Measurements from ENCODE around the gene IMMP2L. TPM values are rescaled to one million over a fixed set of nuclear protein-coding genes. Genes with fewer than 3 reads are reported as not detected.

The IMMP2L gene
- total RNA-seq, 1 donor from 2014 or later: 16.7 TPM

GRCh38 chr7:110801502-110801901 is 760.8 kb downstream of the IMMP2L start:
- peak overlapping the region; percentile 6 for H3K27ac Mint-ChIP-seq
- H3K36me3 Mint-ChIP-seq (ENCODE audit: low read depth): peaks cover 3% of the 10 kb centered on the region
- H3K4me1 Mint-ChIP-seq: peaks cover 6% of the 10 kb centered on the region
- H3K9me3 Mint-ChIP-seq: peaks cover 16% of the 10 kb centered on the region
- H3K27me3 Mint-ChIP-seq: no peaks in the 10 kb centered on the region
- DNase-seq: no peak
- intact Hi-C loops (cut with micrococcal nuclease): loop anchor here (5.0 kb wide), 1 partner anchor 291 kb away; the partner anchor contains the start of gene LRRN3
- no peak overlapping the region for H3K4me3 Mint-ChIP-seq

- peaks cover 3% of the 10 kb centered on the region for H3K36me3 Mint-ChIP-seq (ENCODE audit: low read depth)
- H3K27ac Mint-ChIP-seq: peak overlapping the region; percentile 6
- H3K9me3 Mint-ChIP-seq: peaks cover 18% of the 10 kb centered on the region
- no peak overlapping the region for H3K4me3 Mint-ChIP-seq
- no peaks in the 10 kb centered on the region for H3K27me3 Mint-ChIP-seq
- intact Hi-C loops (cut with micrococcal nuclease): loop anchor here (5.0 kb wide), 1 partner anchor 291 kb away; the partner anchor contains the start of gene LRRN3
- DNase-seq: no peak
- H3K4me1 Mint-ChIP-seq: peaks cover 6% of the 10 kb centered on the region
These were observed 761.3 kb downstream of the IMMP2L start for GRCh38 chr7:110800984-110801383.

- Mint-ChIP-seq H3K9me3 (peaks cover 13% of the 10 kb centered on the region), H3K36me3 (ENCODE audit: low read depth) (no peaks in the 10 kb centered on the region), H3K27me3 (no peaks in the 10 kb centered on the region), H3K4me3 (no peak overlapping the region), H3K4me1 (peaks cover 6% of the 10 kb centered on the region), H3K27ac (no peak overlapping the region)
- no peak for DNase-seq
- intact Hi-C loops (cut with micrococcal nuclease): no loop called here
These were observed 764.6 kb downstream of the IMMP2L start for GRCh38 chr7:110797656-110798055.

GRCh38 chr7:110790992-110791391 is 771.3 kb downstream of the IMMP2L start:
- no peaks in the 10 kb centered on the region for H3K36me3 Mint-ChIP-seq (ENCODE audit: low read depth)
- no peak overlapping the region for H3K27ac Mint-ChIP-seq

GRCh38 chr7:110786328-110786965 is 775.8 kb downstream of the IMMP2L start:
- Mint-ChIP-seq H3K4me3 (no peak overlapping the region), H3K4me1 (peaks cover 4% of the 10 kb centered on the region), H3K9me3 (peaks cover 10% of the 10 kb centered on the region), H3K27me3 (peaks cover 9% of the 10 kb centered on the region), H3K36me3 (ENCODE audit: low read depth) (peaks cover 1% of the 10 kb centered on the region), H3K27ac (no peak overlapping the region)
- DNase-seq: no peak
- intact Hi-C loops (cut with micrococcal nuclease): no loop called here

More at GRCh38 chr7:110790992-110791391, 771.3 kb downstream of the IMMP2L start:
- intact Hi-C loops (cut with micrococcal nuclease): no loop called here
- H3K27me3 Mint-ChIP-seq: no peaks in the 10 kb centered on the region
- H3K4me1 Mint-ChIP-seq: no peaks in the 10 kb centered on the region
- peaks cover 12% of the 10 kb centered on the region for H3K9me3 Mint-ChIP-seq
- no peak overlapping the region for H3K4me3 Mint-ChIP-seq
- no peak for DNase-seq

GRCh38 chr7:110784749-110785148 is 777.5 kb downstream of the IMMP2L start:
- Mint-ChIP-seq H3K4me3 (no peak overlapping the region), H3K36me3 (ENCODE audit: low read depth) (peaks cover 1% of the 10 kb centered on the region), H3K9me3 (peaks cover 6% of the 10 kb centered on the region), H3K27ac (no peak overlapping the region), H3K27me3 (peaks cover 11% of the 10 kb centered on the region), H3K4me1 (peaks cover 4% of the 10 kb centered on the region)
- intact Hi-C loops (cut with micrococcal nuclease): no loop called here
- DNase-seq: no peak

GRCh38 chr7:110780712-110781111 is 781.6 kb downstream of the IMMP2L start:
- intact Hi-C loops (cut with micrococcal nuclease): no loop called here
- peaks cover 10% of the 10 kb centered on the region for H3K9me3 Mint-ChIP-seq
- peaks cover 7% of the 10 kb centered on the region for H3K4me1 Mint-ChIP-seq
- no peak overlapping the region for H3K27ac Mint-ChIP-seq
- peaks cover 1% of the 10 kb centered on the region for H3K36me3 Mint-ChIP-seq (ENCODE audit: low read depth)
- H3K4me3 Mint-ChIP-seq: no peak overlapping the region
- peaks cover 11% of the 10 kb centered on the region for H3K27me3 Mint-ChIP-seq
- DNase-seq: no peak

- Mint-ChIP-seq H3K36me3 (ENCODE audit: low read depth) (peaks cover 1% of the 10 kb centered on the region), H3K9me3 (peaks cover 7% of the 10 kb centered on the region), H3K27ac (no peak overlapping the region), H3K27me3 (peaks cover 9% of the 10 kb centered on the region), H3K4me1 (peaks cover 7% of the 10 kb centered on the region), H3K4me3 (no peak overlapping the region)
- intact Hi-C loops (cut with micrococcal nuclease): no loop called here
- no peak for DNase-seq
These were observed 783.0 kb downstream of the IMMP2L start for GRCh38 chr7:110779339-110779738.

- intact Hi-C loops (cut with micrococcal nuclease): no loop called here
- Mint-ChIP-seq H3K4me1 (peaks cover 8% of the 10 kb centered on the region), H3K4me3 (no peak overlapping the region), H3K36me3 (ENCODE audit: low read depth) (peaks cover 1% of the 10 kb centered on the region), H3K27ac (no peak overlapping the region), H3K27me3 (no peaks in the 10 kb centered on the region), H3K9me3 (peaks cover 11% of the 10 kb centered on the region)
- no peak for DNase-seq
These were observed 787.2 kb downstream of the IMMP2L start for GRCh38 chr7:110775046-110775445.

GRCh38 chr7:110774071-110774470 is 788.2 kb downstream of the IMMP2L start:
- H3K4me3 Mint-ChIP-seq: no peak overlapping the region

GRCh38 chr7:110772615-110773014 is 789.7 kb downstream of the IMMP2L start:
- peaks cover 1% of the 10 kb centered on the region for H3K36me3 Mint-ChIP-seq (ENCODE audit: low read depth)
- H3K9me3 Mint-ChIP-seq: peaks cover 11% of the 10 kb centered on the region
- no peak for DNase-seq
- H3K4me3 Mint-ChIP-seq: no peak overlapping the region
- H3K27me3 Mint-ChIP-seq: no peaks in the 10 kb centered on the region
- no peak overlapping the region for H3K27ac Mint-ChIP-seq
- intact Hi-C loops (cut with micrococcal nuclease): no loop called here
- peaks cover 5% of the 10 kb centered on the region for H3K4me1 Mint-ChIP-seq

More at GRCh38 chr7:110774071-110774470, 788.2 kb downstream of the IMMP2L start:
- Mint-ChIP-seq H3K27ac (no peak overlapping the region), H3K4me1 (peaks cover 5% of the 10 kb centered on the region), H3K27me3 (no peaks in the 10 kb centered on the region), H3K36me3 (ENCODE audit: low read depth) (peaks cover 1% of the 10 kb centered on the region), H3K9me3 (peaks cover 11% of the 10 kb centered on the region)
- no peak for DNase-seq
- intact Hi-C loops (cut with micrococcal nuclease): no loop called here

GRCh38 chr7:110771717-110772116 is 790.6 kb downstream of the IMMP2L start:
- DNase-seq: no peak
- Mint-ChIP-seq H3K27me3 (no peaks in the 10 kb centered on the region), H3K9me3 (peaks cover 11% of the 10 kb centered on the region), H3K4me1 (peaks cover 5% of the 10 kb centered on the region), H3K36me3 (ENCODE audit: low read depth) (peaks cover 1% of the 10 kb centered on the region), H3K27ac (no peak overlapping the region), H3K4me3 (no peak overlapping the region)
- intact Hi-C loops (cut with micrococcal nuclease): no loop called here

GRCh38 chr7:110767550-110768110 is 794.7 kb downstream of the IMMP2L start:
- Mint-ChIP-seq H3K4me3 (no peak overlapping the region), H3K4me1 (peaks cover 5% of the 10 kb centered on the region), H3K27me3 (peaks cover 1% of the 10 kb centered on the region), H3K36me3 (ENCODE audit: low read depth) (peaks cover 1% of the 10 kb centered on the region), H3K9me3 (peaks cover 7% of the 10 kb centered on the region), H3K27ac (no peak overlapping the region)
- intact Hi-C loops (cut with micrococcal nuclease): no loop called here
- no peak for DNase-seq

- peaks cover 5% of the 10 kb centered on the region for H3K4me1 Mint-ChIP-seq
- peaks cover 7% of the 10 kb centered on the region for H3K9me3 Mint-ChIP-seq
- peaks cover 1% of the 10 kb centered on the region for H3K36me3 Mint-ChIP-seq (ENCODE audit: low read depth)
- no peak for DNase-seq
- intact Hi-C loops (cut with micrococcal nuclease): no loop called here
- H3K27ac Mint-ChIP-seq: no peak overlapping the region
- H3K4me3 Mint-ChIP-seq: no peak overlapping the region
- H3K27me3 Mint-ChIP-seq: peaks cover 1% of the 10 kb centered on the region
These were observed 795.4 kb downstream of the IMMP2L start for GRCh38 chr7:110766864-110767263.

Measured in activated CD4-positive, alpha-beta T cell treated with anti-CD3 and anti-CD28 coated beads, Interleukin-2, amount 10 ng/mL, durations not matched to agents 24 days and 14 days (primary cell).